HG02763 (cell line): Measurements from ENCODE around the gene SLF2.

Experiments used
- ATAC-seq: cut with Tn5 transposase; IDR thresholded peaks from one replicate; pipeline ENCODE4 v1.9.1; 2021; ENCODE audit warnings: mild to moderate bottlenecking, moderate library complexity; ENCODE audit not compliant: unreplicated experiment

Gene SLF2

DNA sequence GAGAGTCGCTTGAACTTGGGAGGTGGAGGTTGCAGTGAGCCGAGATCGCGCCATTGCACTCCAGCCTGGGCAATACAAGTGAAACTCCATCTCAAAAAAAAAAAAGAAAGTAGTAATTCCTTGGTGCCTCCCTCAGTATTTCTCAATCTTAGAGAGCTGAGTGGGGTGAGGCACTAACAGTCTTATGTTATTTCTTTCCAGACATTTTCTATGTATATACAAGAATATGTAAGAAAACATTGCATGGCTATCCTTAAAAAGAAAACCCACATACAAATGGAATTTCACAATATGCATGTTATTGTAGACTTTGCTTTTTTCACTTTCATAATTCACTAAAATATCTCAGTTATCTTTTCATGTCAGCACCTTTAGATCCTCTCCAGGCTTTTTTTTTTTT, 13.6 kb upstream of the SLF2 start:
- no peak for ATAC-seq

DNA sequence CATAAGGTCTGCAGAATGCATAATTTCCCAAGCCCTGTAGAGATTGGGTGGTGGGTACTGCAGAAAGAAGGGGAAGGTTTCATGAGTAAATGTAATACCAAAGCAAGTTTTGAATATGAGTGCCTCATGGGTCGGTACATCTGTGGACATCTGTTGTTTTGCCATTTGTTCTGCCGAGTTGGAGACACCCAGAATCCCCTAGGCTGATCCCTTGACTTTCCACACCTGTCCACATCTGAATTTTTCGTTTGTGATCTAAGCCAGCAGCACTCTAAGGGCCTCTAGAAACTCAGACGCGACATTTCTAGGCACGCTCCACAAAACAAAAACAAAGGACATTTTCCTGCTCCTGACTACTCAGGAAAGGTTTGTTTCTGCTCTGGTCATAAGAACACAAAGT, 11.7 kb upstream of the SLF2 start:
- ATAC-seq, result no peak

DNA sequence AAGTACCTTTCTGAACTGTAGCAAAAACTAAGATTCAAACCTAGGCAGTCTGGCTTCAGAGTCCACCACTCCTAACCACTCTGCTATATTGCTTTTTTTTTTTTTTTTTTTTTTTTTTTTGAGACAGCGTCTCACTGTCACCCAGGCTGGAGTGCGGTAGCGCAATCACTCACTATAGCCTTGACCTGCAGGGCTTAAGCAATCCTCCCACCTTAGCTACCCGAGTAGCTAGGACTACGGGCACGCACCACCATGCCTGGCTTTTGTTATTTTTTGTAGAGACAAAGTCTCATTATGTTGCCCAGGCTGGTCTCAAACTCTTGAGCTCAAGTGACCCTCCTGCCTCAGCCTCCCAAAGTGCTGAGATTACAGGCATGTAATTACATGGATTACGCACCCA, 10.1 kb upstream of the SLF2 start:
- ATAC-seq, result no peak

DNA sequence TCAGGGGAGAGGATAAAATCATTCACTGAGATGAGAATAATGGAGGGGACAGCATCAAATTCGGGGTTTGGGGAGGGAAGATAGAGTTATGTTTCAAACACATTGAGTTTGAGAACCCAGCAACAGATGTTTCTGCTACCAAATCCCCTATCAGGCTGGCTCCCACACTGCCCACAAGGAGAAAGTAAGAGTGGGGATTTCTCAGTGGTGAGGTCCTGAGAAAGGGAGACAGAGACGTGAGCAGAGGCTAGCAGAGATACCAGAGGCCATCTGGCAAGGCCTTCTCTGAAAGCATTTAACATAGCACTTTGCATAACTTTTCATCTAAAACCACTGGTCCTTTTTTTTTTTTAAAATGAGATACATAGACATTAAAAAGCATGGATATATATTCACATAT, 7.8 kb upstream of the SLF2 start:
- no peak for ATAC-seq

DNA sequence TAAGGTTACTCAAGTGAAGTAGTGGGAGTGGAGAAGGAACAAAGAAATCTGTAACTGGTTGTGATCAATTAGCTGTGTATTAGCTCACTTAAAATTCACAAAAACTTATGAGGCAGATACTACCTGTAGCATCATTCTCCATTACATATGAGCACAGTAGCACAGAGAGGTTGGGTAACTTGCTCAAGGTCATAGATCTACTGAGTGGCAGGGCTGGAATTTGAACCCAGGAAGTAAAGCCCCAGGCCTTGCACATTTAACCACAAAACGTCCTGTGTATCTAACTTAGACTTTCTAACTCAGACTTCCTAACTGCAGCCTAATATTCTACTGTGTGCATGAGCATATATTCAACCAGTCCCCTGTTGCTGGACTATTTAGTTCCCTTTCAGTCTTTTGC, 5.6 kb upstream of the SLF2 start:
- ATAC-seq, result no peak

DNA sequence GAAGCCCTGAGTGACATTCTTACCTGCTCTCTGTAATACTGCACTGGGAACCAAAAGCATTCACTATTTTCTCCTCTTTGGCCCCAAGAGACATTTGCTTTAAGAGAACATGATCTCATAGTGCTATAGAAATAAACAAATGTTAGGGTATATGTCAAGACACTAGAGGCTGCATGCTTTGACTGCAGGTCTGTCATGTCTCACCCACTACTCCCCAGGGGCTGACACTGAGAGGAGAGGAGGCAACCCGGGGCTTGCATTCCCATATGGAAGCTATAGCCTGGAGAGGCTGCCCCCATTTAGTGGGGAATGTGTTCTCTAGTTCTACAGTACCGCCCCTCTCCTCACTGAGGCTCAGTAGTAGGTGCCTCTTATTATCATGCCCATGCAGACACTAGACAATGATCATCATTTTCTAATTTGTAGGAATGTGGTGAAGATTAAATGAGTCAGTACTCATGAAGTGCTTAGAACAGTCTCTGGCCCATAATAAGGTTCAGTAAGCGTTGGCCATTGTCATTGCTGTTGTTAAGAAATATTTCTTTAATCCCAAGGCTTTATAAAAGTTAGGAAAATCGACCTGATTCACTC, 4.9 kb upstream of the SLF2 start:
- ATAC-seq, result no peak

DNA sequence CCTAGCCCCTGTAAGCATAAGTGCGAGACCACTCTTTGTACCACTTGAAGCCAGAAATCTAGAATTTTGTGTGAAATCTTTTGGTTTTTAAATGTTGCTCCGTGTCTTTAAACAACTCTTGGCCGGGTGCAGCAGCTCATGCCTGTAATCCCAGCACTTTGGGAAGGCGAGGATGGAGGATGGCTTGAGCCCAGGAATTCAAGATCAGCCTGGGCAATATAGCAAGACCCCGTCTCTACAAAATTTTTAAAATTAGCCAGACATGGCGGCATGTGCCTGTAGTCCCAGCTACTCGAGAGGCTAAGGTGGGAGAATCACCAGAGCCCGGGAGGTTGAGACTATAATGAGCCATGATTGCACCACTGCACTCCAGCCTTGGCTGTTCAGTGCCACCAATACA, 4.4 kb upstream of the SLF2 start:
- no peak for ATAC-seq

DNA sequence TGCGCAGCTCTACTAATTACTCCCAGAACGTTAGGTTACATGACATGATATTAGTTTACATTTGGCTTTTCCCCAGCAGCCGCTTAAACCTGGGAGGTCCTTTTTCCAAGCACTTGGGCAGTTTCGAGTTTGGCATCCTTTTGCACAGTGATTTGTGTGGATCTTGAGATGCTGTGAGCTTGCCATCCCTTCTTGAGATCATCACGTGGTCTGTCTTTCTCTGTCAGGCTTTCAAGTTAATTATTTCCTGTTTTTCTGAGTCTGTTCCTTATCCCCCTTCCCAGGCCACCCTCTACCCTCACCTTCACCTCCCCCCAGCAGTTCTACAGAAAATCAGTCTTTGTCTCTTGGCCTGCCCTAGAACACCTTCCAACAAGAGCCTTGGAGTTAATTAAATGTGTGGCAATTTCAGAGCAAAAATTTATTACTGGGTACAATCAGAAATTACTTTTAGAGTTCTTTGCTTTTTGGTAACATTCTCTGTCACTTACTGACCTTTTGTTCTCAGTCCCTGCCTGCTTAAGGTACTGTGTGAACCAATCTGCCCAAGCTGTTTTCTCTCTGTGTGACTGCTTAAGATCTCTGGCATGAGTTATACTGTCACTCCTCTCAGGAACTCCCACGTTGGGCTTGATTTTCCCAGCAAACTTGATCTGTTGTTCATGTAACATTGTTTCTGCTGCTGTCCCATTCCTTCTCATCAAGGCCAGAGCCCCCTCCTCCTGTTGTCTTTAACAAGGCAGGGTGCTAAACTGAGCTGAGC, 3.1 kb upstream of the SLF2 start:
- no peak for ATAC-seq

DNA sequence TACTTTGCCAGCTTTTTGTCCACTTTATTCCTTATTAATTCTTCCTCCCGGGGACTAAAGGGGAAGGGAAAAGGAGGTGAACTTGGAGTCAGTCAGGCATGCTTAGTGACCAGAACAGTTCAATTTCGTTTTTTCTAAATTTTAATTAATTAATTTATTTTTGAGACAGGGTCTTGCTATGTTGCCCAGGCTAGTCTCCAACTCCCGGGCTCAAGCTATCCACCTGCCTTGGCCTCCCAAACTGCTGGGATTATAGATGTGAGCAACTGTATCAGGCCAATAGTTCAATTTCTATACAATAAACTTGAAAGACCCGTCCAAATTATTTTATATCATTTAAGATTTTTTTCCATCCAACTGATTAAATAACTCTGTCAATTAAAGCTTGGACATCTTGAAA, 1.3 kb upstream of the SLF2 start:
- ATAC-seq, result no peak

DNA sequence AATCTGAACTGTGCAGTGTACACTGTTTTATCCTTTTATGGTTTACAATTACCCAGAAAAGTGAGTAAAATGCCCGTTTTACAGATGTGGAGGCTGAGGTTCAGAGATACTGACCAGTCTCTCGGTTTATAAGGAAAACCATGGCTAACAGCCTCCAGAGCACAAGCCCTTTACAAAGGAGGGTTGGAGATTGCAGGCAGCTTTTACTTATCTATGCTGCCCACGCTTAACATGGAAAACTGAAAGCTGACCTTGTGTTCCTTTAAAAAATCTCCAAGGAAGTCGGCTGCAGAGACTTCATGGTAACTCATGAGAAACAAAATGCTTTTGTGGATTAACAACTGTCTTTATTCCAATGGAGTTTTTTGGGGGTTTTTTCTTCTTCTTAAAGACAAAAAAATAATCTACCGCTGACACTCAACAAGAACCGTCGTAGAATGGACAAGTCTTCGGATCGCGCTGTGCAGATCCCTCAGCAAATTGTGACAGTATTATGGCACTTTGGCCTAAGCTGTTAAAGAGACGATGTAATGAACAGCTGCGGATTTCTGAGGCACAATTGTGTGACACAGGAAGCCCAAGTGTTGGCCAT, 654 bp upstream of the SLF2 start:
- ATAC-seq, result no peak

DNA sequence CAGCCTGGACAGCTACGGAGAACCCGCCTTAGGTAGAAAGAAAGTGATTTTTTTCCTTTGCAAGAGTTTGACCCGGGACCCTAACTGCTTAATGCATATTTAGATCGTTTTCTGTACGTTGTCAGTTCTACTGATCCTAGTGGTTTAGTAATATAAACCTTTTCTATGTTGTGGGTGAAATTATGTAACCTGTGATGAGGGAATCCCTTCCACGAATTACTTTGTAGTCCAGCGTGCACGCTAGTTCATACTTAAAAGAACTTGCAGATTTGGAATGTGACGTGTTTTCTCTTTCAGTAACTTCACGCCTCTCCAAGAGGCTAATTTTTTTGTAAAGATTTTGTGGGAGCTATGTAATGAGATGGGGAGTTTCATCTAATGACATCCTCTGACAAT, 705 bp downstream of the SLF2 start:
- ATAC-seq, result no peak

DNA sequence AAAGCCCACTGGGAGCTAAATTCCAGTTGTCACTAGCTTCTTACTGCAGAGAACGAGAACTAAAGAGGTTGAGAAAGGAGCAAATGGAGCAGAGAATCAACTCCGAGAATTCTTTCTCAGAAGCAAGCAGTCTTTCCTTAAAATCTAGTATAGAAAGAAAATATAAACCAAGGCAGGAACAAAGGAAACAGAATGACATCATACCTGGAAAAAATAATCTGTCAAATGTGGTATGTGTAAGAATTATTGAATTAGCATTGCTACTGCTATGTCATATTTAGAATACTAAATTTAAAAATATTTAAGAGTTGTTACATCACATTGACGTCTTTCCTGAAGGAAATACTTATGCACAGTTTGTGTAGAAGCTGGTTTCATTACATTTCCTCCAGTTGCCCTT, 4.3 kb downstream of the SLF2 start:
- ATAC-seq, result no peak

DNA sequence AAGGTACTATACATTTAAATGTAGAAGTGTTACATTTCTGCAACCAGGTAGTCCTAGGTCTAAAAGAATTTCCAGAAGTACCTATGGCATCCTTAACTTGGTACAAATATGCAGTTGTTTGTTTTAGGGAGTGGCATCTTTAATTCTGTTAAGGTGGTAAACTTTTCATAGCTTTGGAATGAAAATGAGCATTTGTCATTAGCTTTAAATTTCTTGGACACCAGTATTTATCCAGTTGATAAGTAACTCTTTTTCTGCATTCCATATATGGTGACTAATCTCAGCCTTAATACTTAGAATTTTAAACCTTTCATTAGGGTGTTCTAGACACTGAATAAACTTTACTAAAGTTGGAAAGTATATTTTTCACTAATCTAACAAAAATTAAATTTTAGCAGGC, 10.8 kb downstream of the SLF2 start:
- no peak for ATAC-seq

DNA sequence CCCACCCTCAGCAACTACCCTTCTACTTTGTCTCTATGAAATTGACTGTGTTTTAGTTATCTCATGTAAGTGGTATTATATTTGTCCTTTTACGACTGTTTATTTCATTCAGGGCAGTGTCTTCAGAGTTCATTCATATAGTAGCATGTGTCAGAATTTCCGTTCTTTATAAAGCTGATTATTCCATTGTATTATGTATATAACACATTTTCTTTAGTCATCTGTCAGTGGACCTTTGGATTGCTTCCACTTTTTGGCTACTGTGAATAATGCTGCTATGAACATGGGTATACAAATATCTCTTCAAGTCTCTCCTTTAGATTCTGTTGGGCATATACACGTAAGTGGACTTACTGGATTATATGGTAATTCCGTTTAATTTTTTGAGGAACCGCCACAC, 14.5 kb downstream of the SLF2 start:
- no peak for ATAC-seq

DNA sequence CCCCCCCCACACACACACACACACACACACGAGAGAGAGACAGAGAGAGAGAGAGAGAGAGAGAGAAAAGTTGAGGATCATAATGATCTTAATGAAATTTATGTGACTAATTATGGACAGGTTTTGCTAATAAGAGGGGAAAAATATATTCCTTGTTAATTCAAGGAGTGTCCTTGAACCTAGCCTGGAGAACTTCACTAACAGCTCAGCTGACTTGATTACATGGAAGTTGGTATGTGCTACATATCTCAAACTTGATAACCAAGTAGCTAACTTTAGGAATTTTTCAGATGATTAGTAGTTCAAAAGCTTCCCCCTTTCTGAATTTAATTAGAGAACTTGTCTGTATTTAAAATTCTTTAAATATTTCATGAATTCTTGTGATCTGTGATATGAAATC, 15.3 kb downstream of the SLF2 start:
- no peak for ATAC-seq

DNA sequence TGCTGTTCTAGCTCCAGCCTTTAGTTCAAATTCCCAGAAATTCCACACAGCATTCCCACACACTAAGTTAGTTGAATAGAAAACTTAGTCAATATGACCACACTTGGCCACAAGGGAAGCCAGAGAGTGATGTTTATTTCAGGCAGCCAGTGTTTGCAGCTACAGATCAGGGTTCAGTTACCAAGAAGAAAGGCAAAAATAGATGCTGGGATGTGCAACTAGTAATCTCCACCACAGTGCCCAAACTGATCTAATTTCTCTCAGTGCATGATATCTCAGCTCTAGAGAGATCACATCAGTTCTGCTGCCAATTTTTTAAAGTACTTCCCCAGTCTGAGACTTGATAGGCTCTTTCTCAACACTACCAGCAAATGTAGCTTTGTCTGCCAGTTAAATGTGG, 17.6 kb downstream of the SLF2 start:
- ATAC-seq, result no peak

DNA sequence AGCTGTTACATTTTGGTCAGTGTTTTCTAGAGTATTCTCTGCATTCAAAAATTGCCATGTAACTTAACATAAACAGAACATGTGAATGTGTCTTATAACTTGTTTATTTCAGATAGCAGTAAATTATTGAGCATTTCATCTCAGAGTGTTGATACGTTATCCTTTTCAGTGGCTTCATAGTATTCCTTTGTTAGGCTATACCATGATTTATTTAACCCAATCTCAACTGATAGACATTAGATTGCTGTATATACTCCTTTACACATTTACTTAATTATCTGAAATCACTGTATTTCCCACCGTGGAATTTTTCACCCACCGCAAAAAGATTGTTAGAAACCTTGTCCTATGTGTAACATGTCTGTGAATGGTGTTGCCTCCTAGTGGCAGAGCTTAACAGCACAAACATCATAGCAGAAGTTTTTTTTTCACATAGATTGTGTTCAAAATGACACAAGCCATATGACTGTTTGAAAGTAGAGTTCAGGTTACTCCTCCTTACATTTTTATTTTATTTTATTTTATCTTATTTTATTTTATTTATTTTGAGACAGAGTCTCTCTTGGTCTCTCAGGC, 21.4 kb downstream of the SLF2 start:
- no peak for ATAC-seq

DNA sequence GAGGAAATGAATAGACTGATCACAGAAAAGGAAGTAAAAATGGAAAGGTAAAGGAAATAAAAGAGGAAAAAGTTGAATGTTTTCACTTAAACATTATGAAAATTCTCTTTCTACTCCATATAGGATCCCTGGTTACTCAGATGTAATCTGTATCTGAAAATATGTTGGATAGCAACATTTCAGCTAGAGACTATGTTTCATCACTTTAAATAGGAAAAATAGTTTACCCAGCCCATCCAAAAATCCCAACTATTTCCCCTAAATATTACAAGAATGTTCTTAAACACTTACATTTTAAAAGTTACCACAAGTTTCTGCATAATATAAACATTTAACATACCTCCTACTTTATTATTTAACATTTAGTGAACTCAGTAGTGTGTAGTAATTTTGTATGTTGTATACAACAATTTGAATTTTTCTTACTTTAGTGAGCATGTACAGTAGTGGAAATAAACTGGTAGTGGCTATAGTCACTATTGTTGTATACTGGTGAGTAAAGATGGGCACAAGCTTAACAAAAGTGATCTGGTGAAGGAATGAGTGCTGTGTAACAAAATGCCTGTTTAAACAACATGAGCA, 27.1 kb downstream of the SLF2 start:
- no peak for ATAC-seq

DNA sequence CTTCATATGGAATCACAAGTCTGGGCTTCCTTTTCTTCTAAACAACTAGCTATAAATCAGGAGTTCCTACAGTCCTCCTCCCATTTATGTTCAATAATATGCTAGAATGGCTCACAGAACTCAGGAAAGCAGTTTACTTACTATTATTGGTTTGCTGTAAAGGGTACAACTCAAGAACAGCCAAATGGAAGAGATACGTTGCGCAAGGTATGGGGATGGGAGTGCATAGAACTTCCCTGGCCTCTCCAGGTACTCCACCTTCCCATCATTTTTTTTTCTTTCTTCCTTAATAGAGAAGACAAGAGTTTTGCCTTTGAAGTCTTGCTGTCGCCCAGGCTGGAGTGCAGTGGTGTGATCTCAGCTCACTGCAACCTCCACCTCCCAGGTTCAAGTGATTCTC, 29.5 kb downstream of the SLF2 start:
- no peak for ATAC-seq

DNA sequence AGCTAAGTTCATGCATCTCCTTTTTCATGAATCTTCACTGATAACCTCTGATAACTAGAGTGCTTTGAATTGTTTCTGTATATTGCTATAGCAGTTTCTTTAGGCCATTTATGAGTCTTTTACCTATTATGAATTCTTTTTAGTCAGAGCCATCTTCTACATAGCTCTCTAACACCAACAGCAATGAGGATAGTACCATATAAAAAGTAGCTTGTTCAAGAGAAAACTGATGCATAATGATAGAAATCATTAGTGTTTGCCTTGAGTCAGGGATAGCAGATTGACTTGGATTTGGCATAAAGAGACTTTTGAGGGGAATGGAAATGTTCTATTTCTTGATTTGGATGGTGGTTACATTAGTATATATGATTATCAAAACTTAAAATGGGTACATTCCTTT, 30.7 kb downstream of the SLF2 start:
- ATAC-seq, result no peak

DNA sequence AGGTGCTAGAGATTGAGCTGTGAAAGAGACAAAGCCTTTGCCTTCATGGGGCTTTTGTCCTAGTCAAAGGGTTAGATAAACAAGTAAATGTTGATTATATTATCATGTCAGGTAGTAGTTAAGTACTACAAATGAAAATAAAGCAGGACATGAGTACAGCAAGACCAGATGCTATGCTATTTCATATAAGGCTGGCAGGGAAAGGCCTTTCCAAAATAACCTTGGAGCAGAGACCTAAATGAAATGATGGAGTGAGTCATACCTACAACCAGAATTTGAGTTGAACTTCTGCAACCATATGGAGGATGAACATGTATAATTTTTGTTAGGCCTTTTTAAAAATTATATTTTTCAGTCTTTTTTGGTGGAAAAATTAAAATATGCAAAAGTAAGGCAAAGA, 33.0 kb downstream of the SLF2 start:
- no peak for ATAC-seq

DNA sequence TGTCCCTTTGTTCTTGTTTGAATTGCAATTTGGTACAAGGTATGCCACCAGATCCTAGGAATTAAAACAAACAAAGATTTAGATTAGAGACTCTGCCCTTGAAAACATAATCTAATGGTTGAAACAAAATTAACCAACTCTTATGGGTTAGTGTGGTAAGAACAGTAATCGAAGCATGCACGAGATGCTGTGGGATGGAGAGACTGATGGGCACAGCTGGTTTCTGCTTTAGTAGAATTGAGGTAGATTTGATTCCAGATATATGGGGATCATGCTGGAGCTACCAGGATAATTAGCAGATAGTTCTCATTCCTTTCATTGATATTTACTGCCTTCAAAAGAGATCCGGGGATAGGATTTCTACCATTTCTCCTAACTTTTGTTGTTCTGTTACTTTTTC, 36.2 kb downstream of the SLF2 start:
- ATAC-seq, result no peak
